Hepatic stellate cell (primary cell): Measurements from ENCODE around the gene MLLT3.
"Not testable (repeated sequence)": the region's sequence is repeated elsewhere in the genome, so short reads cannot be mapped to it uniquely, and the experiment has no call there.

Experiments used
- DNase-seq: peaks from one replicate; pipeline ENCODE4 v3.0.0; 2011; ENCODE audit warnings: low spot score

Gene MLLT3

DNA sequence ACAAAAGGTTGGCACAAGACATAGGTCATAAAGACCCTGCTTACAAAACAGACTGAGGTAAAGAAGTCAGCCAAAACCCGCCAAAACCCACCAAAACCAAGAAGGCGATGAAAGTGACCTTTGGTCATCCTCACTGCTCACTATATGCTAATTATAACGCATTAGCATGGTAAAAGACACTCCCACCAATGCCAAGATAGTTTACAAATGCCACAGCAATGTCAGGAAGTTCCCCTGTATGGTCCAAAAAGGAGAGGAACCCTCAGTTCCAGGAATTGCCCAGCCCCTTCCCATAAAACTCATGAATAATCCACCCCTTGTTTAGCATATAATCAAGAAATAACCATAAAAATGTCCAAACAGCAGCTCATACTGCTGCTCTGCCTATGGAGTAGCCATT, 27.7 kb downstream of the MLLT3 start:
- DNase-seq = no peak

DNA sequence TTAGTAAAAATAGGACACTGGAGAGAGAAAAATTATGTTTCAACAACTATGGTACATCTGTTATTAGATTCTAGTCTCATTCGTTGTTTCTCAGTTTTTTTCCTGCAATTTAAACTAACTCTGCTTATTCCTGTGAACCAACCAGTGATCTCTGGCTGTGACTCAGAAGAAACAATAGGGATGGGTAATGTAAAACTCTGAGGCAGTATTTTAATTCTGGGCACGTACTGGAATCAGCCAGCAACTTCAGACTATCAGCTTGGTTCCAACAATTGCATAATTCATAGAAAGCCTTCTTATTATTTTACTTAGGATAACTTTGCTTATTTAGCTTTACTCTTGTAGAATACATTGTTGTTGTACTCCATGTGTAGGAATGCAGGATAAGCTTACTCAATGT, 28.8 kb downstream of the MLLT3 start:
- DNase-seq = no peak

DNA sequence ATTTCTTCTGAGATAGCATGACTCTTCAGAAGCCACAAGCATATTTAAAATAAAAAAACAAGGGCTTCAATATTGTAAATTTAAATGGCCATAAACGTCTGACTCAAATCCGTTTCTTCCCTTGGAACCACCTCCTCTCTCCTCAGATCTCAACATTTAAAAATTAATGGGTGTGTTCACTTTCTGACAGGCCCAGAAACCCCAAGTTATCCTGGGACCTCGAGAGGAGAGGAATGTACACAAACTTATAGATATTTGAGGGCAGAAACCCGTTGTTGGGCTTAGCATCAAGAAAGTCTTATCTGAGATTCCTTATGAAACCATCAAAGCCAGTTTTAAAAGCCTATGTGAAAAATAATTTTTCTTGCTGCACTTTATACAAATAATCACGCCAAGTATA, 29.2 kb downstream of the MLLT3 start:
- DNase-seq = no peak

DNA sequence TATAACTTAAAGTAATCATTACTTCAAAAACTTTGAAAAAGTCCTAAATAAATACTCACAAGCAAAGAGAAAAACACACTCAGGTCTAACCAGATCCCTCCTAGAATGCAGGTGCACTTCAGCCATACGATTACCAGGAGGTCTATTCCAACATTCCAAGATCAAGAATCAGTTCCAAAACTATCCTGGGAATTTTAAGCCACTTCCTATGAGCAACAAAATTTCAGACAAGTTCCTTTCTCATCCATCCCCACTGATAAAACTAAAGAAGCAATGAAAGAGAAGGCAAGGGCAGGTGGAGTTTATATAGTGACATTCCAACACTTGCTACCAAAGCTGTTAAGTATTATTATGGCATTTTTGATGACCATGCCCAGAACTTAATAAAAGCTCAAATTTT, 29.6 kb downstream of the MLLT3 start:
- DNase-seq = no peak

DNA sequence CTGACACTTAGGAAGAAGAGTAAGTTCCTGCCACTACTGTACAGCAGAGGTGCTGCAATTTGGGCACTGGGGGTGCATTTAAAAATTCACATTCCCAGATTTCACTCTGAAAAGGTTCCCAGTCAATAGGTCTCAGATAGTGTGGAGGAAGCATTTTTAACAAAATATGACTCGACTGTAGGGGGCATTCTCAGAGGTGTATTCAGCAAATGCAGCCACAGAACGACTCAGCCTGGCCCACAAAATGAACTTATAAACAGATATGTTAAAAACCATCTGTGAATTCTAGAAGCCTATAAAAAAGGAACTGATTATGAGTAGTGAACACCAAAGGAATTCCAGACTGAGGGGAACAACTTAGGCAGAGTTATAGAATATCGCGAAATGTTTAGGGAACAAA, 31.1 kb downstream of the MLLT3 start:
- DNase-seq = no peak

DNA sequence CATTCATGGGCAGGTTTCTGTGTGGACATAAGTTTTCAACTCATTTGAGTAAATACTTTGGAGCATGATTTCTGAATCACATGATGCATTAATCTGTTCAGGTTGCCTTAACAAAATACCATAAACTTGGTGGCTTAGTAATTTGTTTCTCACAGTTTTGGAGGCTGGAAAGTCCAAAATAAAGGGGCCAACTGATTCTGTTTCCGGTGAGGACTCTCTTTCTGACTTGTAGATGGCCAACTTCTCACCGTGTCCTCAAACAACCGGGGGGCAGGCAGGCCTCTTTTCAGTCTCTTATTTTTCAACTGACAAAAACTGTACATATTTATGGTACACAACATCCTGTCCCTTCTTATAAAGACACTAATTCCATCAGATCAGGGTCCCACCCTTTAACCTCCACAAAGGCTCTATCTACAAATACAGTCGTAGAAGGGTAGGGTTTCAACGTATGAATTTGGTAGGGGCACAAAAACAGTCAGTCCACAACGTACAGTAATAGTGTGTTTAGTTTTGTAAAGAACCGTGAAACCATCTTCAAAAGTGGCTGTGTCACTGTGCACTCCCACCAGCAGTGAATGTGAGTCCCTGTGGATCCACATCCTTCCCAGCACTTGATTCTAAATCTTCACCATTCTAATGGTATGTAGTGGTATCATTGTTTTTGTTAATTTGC, 37.2 kb downstream of the MLLT3 start:
- DNase-seq = no peak

DNA sequence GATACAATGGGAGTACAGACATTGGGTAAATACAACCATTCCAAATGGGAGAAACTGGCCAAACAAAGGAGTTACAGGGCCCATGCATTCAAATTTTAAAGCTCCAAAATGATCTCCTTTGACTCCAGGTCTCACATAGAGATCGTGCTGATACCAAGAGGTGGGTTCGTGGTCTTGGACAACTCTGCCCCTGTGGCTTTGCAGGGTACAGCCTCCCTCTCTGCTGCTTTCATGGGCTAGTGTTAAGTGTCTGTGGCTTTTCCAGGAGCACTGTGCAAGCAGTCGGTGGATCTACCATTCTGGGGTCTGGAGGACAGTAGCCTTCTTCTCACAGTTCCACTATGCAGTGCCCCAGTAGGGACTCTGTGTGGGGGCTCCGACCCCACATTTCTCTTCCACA, 39.2 kb downstream of the MLLT3 start:
- DNase-seq = not testable (repeated sequence)

DNA sequence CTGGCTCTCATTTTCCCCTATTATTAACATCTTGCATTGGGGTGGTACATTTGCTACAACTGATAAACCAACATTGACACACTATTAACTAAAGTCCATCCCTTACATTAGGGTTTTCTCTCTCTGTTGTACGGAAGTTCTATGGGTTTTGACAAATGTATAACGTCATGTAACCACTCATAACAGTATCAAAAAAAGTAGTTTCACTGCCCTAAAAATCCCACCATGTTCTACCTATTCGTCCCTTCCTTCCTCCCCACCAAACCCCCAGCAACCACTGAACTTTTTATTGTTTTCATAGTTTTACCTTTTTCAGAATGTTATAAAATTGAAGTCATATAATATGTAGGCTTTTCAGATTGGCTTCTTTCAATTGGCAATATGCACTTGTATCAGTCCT, 40.1 kb downstream of the MLLT3 start:
- no peak for DNase-seq

DNA sequence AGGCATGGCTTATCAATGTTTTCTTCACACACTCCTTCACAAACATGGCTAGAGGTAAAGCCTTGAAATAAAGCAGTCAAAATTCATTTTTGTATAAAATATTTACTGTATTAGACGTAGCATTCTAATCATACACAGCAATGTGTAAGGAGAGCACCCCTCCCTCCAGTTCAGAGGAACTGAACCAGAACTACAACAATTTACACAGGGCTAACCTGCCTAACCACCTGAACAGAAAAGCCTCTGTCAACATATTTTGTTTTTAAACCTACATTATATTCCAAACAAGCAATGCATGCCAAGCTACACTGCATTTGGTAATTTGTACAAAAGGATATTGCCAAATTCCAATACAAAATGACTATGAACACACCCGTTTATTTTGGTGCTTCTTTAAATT, 41.6 kb downstream of the MLLT3 start:
- DNase-seq = no peak

DNA sequence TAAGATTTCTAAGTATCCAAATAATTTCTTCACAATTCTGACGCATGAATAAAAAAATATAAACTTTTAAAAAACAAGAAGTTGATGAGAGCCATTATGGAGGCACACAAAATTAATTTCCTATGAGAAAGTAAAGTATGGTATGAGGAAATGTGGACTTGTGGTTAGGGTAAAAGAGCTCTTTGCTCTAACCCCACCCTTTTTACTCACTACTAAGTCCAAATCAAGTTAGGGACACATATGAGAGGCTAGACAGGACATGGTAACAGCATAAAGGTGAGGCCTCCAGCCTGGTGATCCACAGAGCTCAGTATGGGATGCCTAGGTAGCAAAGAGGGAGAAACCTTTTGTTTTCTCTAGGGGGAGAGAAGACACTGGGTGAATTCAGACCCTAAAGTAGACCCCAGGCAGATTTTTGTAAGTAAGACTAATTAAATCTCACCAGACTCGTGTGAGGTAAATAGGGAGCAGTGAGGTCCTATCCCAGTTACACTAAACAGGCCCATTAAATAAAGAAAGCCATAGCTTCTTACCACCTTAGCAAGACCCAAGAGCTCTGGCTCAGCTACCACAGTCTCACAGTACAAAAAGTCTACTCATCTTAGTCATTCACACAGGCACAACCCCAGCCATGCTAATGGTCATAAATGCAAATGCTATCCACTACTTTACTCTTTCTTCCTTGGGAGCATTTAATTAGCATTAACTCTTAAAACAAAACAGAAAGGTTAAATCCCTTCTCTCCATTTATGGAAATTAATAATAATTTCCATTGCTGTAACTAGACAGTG, 42.6 kb downstream of the MLLT3 start:
- DNase-seq = no peak

DNA sequence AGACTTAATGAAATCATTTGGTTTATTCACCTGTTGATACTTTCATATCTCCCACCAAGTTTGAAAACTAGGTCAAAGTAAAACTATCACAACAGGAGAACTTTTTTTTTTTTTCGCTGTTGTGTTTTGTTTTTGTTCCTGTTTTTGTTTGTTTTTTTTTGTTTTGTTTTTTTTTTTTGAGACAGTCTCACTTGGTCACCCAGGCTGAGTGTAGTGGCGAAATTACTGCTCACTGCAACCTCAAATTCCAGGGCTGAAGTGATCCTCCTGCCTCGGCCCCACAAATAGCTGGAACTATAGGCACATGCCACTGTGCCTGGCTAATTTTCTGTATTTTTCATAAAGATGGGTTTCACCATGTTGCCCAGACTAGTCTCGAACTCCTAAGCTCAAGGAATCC, 49.3 kb downstream of the MLLT3 start:
- DNase-seq = no peak

DNA sequence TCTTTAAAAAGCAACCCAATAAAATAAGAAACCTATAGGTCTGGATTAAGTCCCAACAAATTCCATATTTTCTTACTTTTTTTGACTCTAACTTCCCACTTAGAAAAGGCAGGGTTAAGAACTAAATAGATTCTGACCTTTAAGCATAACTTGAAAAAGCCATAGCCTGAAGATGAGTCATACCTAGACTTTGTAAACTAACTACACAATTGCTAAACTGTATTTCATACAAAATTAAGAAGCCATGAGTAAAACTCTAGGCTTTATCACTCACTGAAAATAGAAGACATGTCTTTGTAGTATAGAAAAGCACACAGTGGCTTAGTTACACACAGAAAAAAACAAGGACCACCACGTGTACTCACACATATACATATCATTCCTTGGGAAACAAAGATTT, 51.5 kb downstream of the MLLT3 start:
- DNase-seq = no peak

DNA sequence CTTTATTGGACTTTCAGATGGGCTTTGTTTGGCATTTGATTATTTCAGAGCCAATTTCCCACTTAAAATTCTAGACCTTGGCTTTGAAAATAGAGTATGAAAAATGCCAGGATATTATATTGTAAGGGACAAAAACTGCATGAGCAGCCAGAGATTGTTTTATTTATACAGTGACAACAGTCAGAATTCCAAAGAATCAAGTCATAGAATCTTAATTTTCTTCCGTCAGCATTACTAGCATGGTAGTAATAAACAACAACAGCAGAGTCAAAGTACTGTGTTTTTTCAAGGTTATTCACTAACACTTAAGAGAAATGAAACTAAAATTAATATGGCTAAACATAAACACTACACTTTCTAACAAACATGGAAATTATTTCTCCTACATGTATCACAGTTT, 52.2 kb downstream of the MLLT3 start:
- no peak for DNase-seq

DNA sequence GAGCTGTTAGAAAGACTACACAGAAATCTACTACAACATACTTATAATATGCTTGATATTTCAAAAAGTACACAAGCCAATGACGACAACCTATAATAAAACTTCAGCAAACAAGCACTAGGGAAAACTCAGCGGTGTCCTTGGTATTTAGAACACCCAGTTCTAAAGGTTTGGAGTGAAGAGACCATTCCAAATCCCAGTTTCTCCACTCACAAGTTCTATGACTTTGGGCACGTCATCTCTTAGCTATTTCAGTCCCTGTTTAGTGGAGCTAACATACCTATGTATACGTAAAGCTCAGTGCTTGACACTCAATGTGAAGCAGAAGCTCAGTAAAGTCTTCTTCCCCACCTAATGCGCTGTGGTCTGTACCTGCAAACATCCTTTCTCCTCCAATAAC, 52.8 kb downstream of the MLLT3 start:
- no peak for DNase-seq

DNA sequence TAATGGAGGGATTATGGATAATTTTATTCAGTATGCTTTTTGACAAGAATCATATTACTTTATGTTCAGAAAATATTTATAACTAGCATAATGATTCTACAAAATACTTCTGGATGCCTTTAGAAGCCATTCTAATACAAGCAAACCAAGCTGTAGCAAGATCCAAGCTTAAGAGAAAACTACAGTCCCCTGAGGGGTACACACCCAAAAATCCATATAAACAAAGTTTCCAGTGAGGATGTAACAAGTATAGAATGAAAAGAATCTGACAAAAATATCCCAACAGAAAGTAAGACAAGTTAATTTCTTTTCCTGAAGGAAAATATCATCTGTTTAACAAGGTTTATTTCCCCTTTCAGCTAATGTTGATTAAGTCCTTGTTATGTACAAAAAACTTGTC, 53.9 kb downstream of the MLLT3 start:
- DNase-seq = no peak

DNA sequence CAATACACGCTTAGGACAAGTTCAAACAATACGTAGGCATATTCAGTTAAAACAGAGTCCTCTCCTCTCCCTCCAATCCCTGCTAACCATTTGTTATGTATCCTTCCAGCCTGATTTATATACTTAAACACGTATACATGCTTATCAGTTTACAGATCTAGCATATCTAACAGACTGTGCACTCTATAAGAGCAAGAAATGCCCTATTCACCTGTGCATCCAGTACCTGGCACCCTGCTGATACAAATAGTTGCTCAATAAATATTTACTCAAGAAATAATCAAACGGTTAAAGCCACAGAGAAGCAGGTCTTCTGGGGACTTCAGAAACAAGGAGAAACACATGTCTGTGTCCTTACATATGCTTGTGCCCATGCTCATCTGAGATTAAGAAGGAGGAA, 55.9 kb downstream of the MLLT3 start:
- DNase-seq = no peak

DNA sequence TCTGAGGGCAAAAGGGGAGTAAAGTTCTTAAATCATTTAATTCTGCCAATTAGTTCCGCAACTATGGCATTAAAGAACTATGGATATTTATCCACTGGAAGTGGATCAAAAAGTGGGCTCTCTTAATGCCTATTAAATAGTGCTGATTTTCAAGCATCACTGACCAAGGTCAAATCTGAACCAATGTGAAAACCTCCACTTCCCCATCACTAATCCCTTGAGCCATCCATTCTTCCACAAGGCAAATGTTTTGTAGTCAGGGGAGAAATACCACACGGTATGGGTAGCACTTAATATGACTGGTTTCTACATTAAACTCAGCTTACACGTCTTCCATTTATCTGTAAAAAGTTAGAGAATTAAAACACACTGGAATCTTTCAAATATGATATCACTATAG, 57.6 kb downstream of the MLLT3 start:
- no peak for DNase-seq

DNA sequence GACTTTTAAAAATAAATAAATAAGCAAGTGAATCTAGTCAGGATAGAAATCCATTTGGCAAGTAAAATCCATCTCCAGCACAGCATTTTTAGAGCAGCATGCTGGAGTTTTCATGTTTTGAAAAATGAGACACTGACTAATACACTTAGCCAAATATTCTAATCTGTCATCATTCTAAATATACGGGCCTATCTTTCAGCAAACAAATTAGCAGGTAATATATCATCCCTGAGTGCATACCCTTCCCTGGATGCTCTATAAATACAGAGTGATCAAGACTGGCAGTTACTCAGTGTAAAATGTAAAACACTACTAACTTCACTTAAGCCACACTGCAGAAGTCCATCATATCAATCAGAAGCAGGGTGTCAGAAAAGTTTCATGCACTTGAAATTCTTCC, 58.4 kb downstream of the MLLT3 start:
- DNase-seq = no peak

DNA sequence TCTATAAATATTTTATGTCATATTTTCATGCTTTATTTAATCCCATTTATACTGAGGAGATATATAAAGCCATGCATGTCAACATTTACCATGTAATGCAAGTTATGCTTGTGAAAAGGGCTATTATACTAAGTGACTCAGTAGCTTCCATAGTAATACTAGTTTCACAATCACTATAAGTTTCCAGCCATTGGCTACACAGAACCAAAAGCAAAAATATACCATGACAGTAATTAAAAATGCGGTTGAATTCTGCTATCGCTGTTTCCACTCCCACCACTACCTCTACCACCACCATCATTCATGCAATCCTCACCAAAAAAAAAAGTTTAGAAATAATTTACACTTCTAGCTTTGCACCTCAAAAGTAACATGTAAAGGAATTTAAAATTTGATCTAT, 60.2 kb downstream of the MLLT3 start:
- DNase-seq = no peak

DNA sequence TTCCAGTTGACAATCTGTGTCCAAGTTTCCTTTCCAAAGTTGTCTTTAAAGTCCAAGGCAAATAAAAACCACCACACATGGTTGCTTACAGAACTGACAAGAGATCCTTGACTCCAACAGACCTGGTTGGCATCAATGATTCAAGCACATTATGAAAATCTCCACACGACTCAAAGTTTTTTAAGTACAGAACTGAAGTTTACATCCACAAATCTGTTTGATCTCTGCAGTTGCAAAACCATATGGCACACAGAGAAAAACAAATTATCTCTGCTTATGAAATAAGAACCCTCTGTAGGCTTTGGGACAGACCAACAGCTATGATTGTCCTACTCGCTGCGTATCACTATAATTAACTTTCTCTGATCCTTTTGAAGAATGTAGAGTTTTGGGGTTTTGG, 60.8 kb downstream of the MLLT3 start:
- DNase-seq = no peak

DNA sequence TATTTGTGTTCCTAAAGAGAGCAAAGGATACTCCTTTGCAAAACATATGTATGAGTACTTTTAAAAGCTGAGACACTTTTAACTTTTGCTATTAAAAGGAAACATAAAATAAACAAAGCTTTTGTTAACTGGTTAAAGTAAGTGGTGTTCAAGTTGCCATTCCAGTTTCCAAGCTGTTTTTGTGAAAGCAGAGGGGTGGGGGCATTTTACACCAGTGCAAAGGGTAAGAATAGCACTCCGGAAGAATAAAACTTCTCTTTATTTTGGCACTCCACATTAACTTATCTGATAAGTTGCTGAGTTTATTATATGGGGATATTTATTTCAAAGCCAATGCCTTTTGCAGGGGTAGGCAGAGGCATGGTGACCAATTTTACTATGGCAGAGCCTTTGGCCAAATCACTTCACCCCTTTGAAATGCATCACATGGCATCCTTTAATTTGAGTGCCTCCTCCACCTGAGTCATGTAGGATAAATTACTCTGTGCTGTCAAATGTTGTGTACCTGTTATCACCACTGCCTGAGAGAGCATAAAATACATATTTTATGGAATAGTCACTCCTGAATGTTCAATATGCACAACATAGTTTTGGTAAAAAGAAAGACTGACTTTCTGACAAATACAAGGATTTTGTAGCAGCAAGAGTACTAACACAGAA, 62.9 kb downstream of the MLLT3 start:
- no peak for DNase-seq

DNA sequence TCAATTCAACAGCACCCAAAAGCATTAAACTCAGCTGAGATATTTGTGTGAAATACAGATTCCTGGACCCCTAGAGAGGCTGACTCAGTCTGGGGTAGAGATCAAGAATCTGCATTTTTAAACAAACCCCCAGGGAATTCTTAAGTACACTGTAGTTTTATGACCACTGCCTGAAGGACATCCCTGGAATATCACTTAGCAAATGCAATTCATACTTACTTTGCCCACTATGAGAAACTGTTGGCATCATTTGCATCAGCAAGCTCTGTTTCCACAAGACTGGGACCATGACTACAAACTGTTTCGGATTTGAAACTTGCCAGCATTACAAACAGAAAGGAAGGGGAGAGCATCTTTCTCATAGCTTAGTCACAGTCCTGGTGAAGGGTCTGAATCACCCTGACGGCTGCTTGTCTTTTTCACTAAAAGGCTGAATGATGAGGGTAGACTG, 63.7 kb downstream of the MLLT3 start:
- peak; percentile 52 for DNase-seq

DNA sequence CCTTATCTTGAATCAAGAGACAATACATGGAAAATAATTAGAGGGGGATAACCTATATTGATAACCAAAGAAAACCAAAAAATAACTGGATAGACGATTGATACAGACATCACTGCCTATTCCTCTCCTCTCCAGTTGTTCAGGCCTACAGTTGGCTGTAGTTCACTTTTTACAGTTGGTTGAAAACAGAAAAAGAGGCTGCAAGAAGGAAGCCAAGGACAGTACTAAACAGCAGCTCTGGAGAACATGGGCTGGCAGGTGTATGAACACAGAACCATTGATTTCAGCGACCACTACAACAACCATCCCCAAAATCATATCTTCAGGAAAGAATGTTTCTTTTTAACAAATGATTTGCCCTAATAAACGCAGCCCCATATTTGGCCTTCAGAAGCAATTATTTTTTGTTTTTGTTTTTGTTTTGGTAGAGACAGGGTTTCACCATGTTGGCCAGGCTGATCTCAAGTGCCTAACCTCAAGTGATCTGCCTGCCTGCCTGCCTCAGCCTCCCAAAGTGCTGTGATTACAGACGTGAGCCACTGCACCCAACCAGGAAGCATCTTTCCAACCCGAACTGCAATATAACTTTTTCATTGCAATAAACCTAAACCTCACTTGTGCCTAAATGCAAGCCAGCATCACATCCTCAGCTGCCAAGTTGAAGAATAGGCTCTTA, 64.3 kb downstream of the MLLT3 start:
- DNase-seq = no peak
